Measurements from ENCODE around the gene P2RX5. TPM values are rescaled to one million over a fixed set of nuclear protein-coding genes. Genes with fewer than 3 reads are reported as not detected.

P2RX5 gene
- total RNA-seq, 1 donor from 2014 or later, result not detected

GRCh38 chr17:3719265-3719664 is 23.3 kb upstream of the P2RX5 start:
- H3K36me3 ChIP-seq, result peaks cover 30 to 53% of the 10 kb centered on the region in 2 donors
- no peak for DNase-seq (ENCODE audit: low spot score in 2 of 2)
- no peaks in the 10 kb centered on the region for H3K9me3 ChIP-seq
- peaks cover 4 to 6% of the 10 kb centered on the region in 2 donors for H3K4me1 ChIP-seq
- no peak overlapping the region for H3K4me3 ChIP-seq
- intact Hi-C loops (cut with DNase I), result no loop called here
- no peaks in the 10 kb centered on the region for H3K27me3 ChIP-seq
- no peak for TF ChIP-seq CTCF (IDR thresholded peaks at IDR 0.05)
- no peak overlapping the region for H3K27ac ChIP-seq

GRCh38 chr17:3718201-3718600 is 22.2 kb upstream of the P2RX5 start:
- peaks cover 30 to 54% of the 10 kb centered on the region in 2 donors for H3K36me3 ChIP-seq
- no peak overlapping the region for H3K4me3 ChIP-seq

GRCh38 chr17:3715296-3715695 is 19.3 kb upstream of the P2RX5 start:
- H3K36me3 ChIP-seq, result peaks cover 38 to 59% of the 10 kb centered on the region in 2 donors
- intact Hi-C loops (cut with DNase I), result no loop called here
- H3K27me3 ChIP-seq, result no peaks in the 10 kb centered on the region

More at GRCh38 chr17:3718201-3718600, 22.2 kb upstream of the P2RX5 start:
- Histone ChIP-seq H3K9me3 (no peaks in the 10 kb centered on the region), H3K27ac (no peak overlapping the region), H3K27me3 (no peaks in the 10 kb centered on the region), H3K4me1 (peaks cover 0 to 4% of the 10 kb centered on the region in 2 donors)
- TF ChIP-seq CTCF (IDR thresholded peaks at IDR 0.05), result no peak
- DNase-seq (ENCODE audit: low spot score in 2 of 2), result no peak
- intact Hi-C loops (cut with DNase I), result no loop called here

GRCh38 chr17:3712811-3713463 is 17.0 kb upstream of the P2RX5 start:
- TF ChIP-seq CTCF (IDR thresholded peaks at IDR 0.05), result no peak
- H3K4me3 ChIP-seq, result no peak overlapping the region
- no peak overlapping the region for H3K27ac ChIP-seq
- intact Hi-C loops (cut with DNase I), result no loop called here
- no peaks in the 10 kb centered on the region for H3K9me3 ChIP-seq
- no peaks in the 10 kb centered on the region for H3K4me1 ChIP-seq
- DNase-seq (ENCODE audit: low spot score in 2 of 2), result no peak
- no peaks in the 10 kb centered on the region for H3K27me3 ChIP-seq
- H3K36me3 ChIP-seq, result peaks cover 38 to 39% of the 10 kb centered on the region in 2 donors

More at GRCh38 chr17:3715296-3715695, 19.3 kb upstream of the P2RX5 start:
- DNase-seq (ENCODE audit: low spot score in 2 of 2), result no peak
- TF ChIP-seq CTCF (IDR thresholded peaks at IDR 0.05), result no peak
- H3K27ac ChIP-seq, result no peak overlapping the region
- no peaks in the 10 kb centered on the region for H3K4me1 ChIP-seq
- H3K4me3 ChIP-seq, result no peak overlapping the region
- H3K9me3 ChIP-seq, result no peaks in the 10 kb centered on the region

- Histone ChIP-seq H3K4me1 (no peaks in the 10 kb centered on the region), H3K27ac (no peak overlapping the region), H3K27me3 (no peaks in the 10 kb centered on the region), H3K4me3 (no peak overlapping the region), H3K36me3 (peaks cover 20 to 25% of the 10 kb centered on the region in 2 donors), H3K9me3 (no peaks in the 10 kb centered on the region)
- intact Hi-C loops (cut with DNase I), result no loop called here
- DNase-seq (ENCODE audit: low spot score in 2 of 2), result no peak
- TF ChIP-seq CTCF (IDR thresholded peaks at IDR 0.05), result no peak
Measured at GRCh38 chr17:3710951-3711383, 15.0 kb upstream of the P2RX5 start.
